K562 (cell line): ENCODE results near the gene WDR93. TPM values are rescaled to one million over a fixed set of nuclear protein-coding genes. Genes with fewer than 3 reads are reported as not detected.

Experiments
- BRF1 ChIP-seq: IDR thresholded peaks from 3 replicates; pipeline ENCODE4 v1.6.1; 2011; ENCODE audit warnings: borderline replicate concordance, mild to moderate bottlenecking; ENCODE audit not compliant: insufficient read length; ENCODE audit errors: extremely low read depth
- HDAC2 ChIP-seq: fragments of 450-650 bp; IDR thresholded peaks from 2 replicates; pipeline ENCODE4 v1.6.1; 2016; ENCODE audit warnings: mild to moderate bottlenecking
- HDAC8 ChIP-seq: fragments of 450-650 bp; IDR thresholded peaks from 2 replicates; pipeline ENCODE4 v1.6.1; 2016; ENCODE audit warnings: mild to moderate bottlenecking, missing genetic modification characterization, moderate library complexity, missing compliant biosample characterization
- HEY1 ChIP-seq: fragments of 250-450 bp; sonication (Bioruptor Pico); IDR thresholded peaks from 2 replicates; pipeline ENCODE4 v1.5.0; 2020; ENCODE audit warnings: mild to moderate bottlenecking, moderate library complexity, borderline replicate concordance
- ILF3 ChIP-seq: fragments of 450-650 bp; IDR thresholded peaks from 2 replicates; pipeline ENCODE4 v1.6.1; 2018; ENCODE audit warnings: antibody characterized with exemption, mild to moderate bottlenecking, moderate library complexity, borderline replicate concordance
- KAT7 ChIP-seq: sonication (generic); formaldehyde crosslinking; IDR thresholded peaks from 2 replicates; pipeline ENCODE4 v1.8.0; 2022; ENCODE audit warnings: missing genetic modification reagents, mild to moderate bottlenecking, borderline replicate concordance
- MEF2A ChIP-seq: IDR thresholded peaks from 2 replicates; pipeline ENCODE4 v1.6.1; 2011; ENCODE audit warnings: low read depth, mild to moderate bottlenecking, low read length, moderate library complexity; ENCODE audit not compliant: control insufficient read depth
- MTA2 ChIP-seq: fragments of 450-650 bp; IDR thresholded peaks from 2 replicates; pipeline ENCODE4 v1.6.1; 2016; ENCODE audit warnings: low read depth
- NCOA2 ChIP-seq, 2 experiments: fragments of 450-650 bp; IDR thresholded peaks; 2 replicates each; pipeline ENCODE4 v1.6.1; 2018; ENCODE audit warnings: mild to moderate bottlenecking in 2 of 2, moderate library complexity in 1 of 2; ENCODE audit not compliant: partially characterized antibody in 2 of 2
- NFIX ChIP-seq: fragments of 250-450 bp; sonication (Bioruptor Pico); IDR thresholded peaks from 2 replicates; pipeline ENCODE4 v1.4.0; 2020; ENCODE audit warnings: low read depth, mild to moderate bottlenecking, moderate library complexity
- NRF1 ChIP-seq, 2 experiments: fragments of 450-650 bp; IDR thresholded peaks in 1 of 2; conservative IDR thresholded peaks in 1 of 2; 2 replicates each; pipeline ENCODE4 v1.6.1; 2014; ENCODE audit warnings: mild to moderate bottlenecking in 2 of 2
- PATZ1 ChIP-seq: fragments of 250-450 bp; sonication (Bioruptor Pico); IDR thresholded peaks from 2 replicates; pipeline ENCODE4 v1.5.0; 2020; ENCODE audit warnings: mild to moderate bottlenecking, borderline replicate concordance
- PRPF4 ChIP-seq: fragments of 200-400 bp; formaldehyde crosslinking; IDR thresholded peaks from one replicate; pipeline ENCODE4 v1.6.1; 2017; ENCODE audit warnings: low read length, low read depth, mild to moderate bottlenecking; ENCODE audit not compliant: insufficient read depth, poor library complexity, severe bottlenecking
- RBFOX2 ChIP-seq: fragments of 200-400 bp; formaldehyde crosslinking; IDR thresholded peaks from 2 replicates; pipeline ENCODE4 v1.6.1; 2017; ENCODE audit warnings: low read depth, mild to moderate bottlenecking, low read length, moderate library complexity
- SREBF1 ChIP-seq: fragments of 150-350 bp; IDR thresholded peaks from 2 replicates; pipeline ENCODE4 v1.6.1; 2014; ENCODE audit warnings: antibody characterized with exemption, low read depth, low read length, borderline replicate concordance
- TCFL5 ChIP-seq: fragments of 250-450 bp; sonication (Bioruptor Pico); conservative IDR thresholded peaks from 2 replicates; pipeline ENCODE4 v1.6.1; 2021; ENCODE audit warnings: mild to moderate bottlenecking, moderate library complexity, matching md5 sums
- ZBTB43 ChIP-seq: sonication (generic); formaldehyde crosslinking; IDR thresholded peaks from 2 replicates; pipeline ENCODE4 v1.8.0; 2023; ENCODE audit warnings: mild to moderate bottlenecking, missing genetic modification reagents
- ZNF280B ChIP-seq: fragments of 250-450 bp; sonication (Bioruptor Pico); IDR thresholded peaks from 2 replicates; pipeline ENCODE4 v1.5.1; 2021; ENCODE audit warnings: mild to moderate bottlenecking
- ZNF507 ChIP-seq: conservative IDR thresholded peaks from 2 replicates; pipeline ENCODE4 v1.6.1; 2017; ENCODE audit warnings: missing genetic modification characterization, missing compliant biosample characterization
- ZNF668 ChIP-seq: fragments of 250-450 bp; sonication (Bioruptor Pico); IDR thresholded peaks from 2 replicates; pipeline ENCODE4 v1.8.0; 2022; ENCODE audit warnings: mild to moderate bottlenecking, inconsistent platforms
- ZNF785 ChIP-seq: fragments of 250-450 bp; sonication (Bioruptor Pico); IDR thresholded peaks from 2 replicates; pipeline ENCODE4 v1.4.0; 2020; ENCODE audit warnings: mild to moderate bottlenecking
- polyA plus RNA-seq, 8 experiments: library from polyadenylated mRNA; depleted of rRNA in 4 of 8; stranded (reverse) in 5 of 8; unstranded in 3 of 8; fragments of >200 nt; fragmentation: Nextera tagmentation in 2 of 8; fragmentation: Illumina TruSeq in 1 of 8; extraction: Ambion mirVana in 2 of 8; extraction: Trizol in 1 of 8; gene quantifications; 2 replicates each; pipeline versions ENCODE4 v1.2.1 to v1.2.3, GENCODE V29; 2011 to 2014; ENCODE audit warnings: inconsistent platforms in 1 of 8, missing spikeins in 1 of 8
- total RNA-seq, 7 experiments: library from RNA; depleted of rRNA in 6 of 7; stranded (reverse); fragments of >200 nt in 6 of 7; fragmentation: Illumina TruSeq in 2 of 7; extraction: Trizol in 2 of 7; gene quantifications; 2 replicates each; pipeline versions ENCODE4 v1.2.1 to v1.2.3, GENCODE V29; 2011 to 2021; ENCODE audit warnings: low replicate concordance in 1 of 7

The WDR93 gene
- total and polyA plus RNA-seq, 9 of the 15 experiments (the other 6 are each of a cell fraction or from before 2014, with no cell fraction given), result not detected

- TF ChIP-seq ZNF280B (CRISPR knock-in tag) (no peak), MEF2A (no peak), NFIX (no peak), ILF3 (no peak), TCFL5 (CRISPR knock-in tag) (no peak), RBFOX2 (peak; percentile 81), HDAC2 (no peak), ZNF507 (tag) (no peak), HEY1 (CRISPR knock-in tag) (no peak), ZNF785 (CRISPR knock-in tag) (no peak), MTA2 (no peak), HDAC8 (tag) (peak; percentile 48; the same call in 1 of the 2 replicates), KAT7 (CRISPR knock-in tag) (peak; percentile 73; the same call in 1 of the 2 replicates), NRF1 (conservative IDR thresholded peaks at IDR 0.05 in 1 of 2, IDR thresholded peaks at IDR 0.05 in 1 of 2) (peak; percentile 97), PRPF4 (no peak), SREBF1 (no peak), ZNF668 (no peak), NCOA2 (IDR thresholded peaks at IDR 0.05; ENCODE audit: partially characterized antibody in 2 of 2) (no peak), BRF1 (no peak), PATZ1 (no peak), ZBTB43 (CRISPR knock-in tag) (no peak)
Measured at GRCh38 chr15:89750560-89751542, 60.2 kb downstream of the WDR93 start, which contains the start of gene MESP1 (continued).
